Measurements from ENCODE around the gene SMARCD3. TPM values are rescaled to one million over a fixed set of nuclear protein-coding genes. Genes with fewer than 3 reads are reported as not detected.

SMARCD3 gene
- total and polyA plus RNA-seq, 9 of the 15 experiments (the other 6 are each of a cell fraction or from before 2014, with no cell fraction given), result 0.43 to 3.6 (median 2.6) TPM

DNA sequence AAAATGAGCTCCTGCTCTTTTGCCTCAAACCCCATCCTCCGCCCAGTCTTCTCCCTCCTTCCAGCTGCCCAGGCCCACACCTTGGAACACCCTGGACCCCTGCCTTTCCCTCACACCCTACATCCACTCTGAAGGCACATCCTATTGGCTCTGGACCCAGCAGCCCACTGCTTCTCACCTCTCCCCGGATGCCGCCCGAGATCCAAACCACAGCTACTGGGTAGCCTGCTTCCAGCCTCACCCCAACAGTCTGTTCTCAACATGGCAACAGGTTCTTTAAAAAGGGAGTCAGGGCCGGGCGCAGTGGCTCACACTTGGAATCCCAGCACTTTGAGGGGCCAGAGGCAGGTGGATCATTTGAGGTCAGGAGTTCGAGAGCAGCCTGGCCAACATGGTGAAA lies 9.5 kb upstream of the SMARCD3 start:
- TF ChIP-seq TRIM24 (IDR thresholded peaks at IDR 0.05), result no peak
- H3K9me1 ChIP-seq (ENCODE audit: control insufficient read depth, insufficient read depth, low read length), result no peaks in the 10 kb centered on the region
- FAIRE-seq (no peak), ATAC-seq (no peak), DNase-seq (ENCODE audit: extremely low read depth in 1 of 4, low spot score in 3 of 4) (no peak)
- H3K36me3 ChIP-seq (ENCODE audit: control insufficient read depth, insufficient read depth, low read length), result no peaks in the 10 kb centered on the region
- intact Hi-C loops (cut with micrococcal nuclease) (no loop called here), in situ Hi-C loops (cut with MboI) (no loop called here)
- ChIA-PET CTCF (ENCODE audit: low intra/inter-chr PET ratio) (no interaction called here), POLR2A (no interaction called here)
- no TSS peak for BruUV-seq (replicated peaks)
- 0 out of 5 replicates have a peak, but pooled peaks cover 0 to 2% of the 10 kb centered on the region in 2 experiments for H3K4me1 ChIP-seq (replicated peaks in 1 of 2; ENCODE audit: control insufficient read depth in 2 of 2, insufficient read depth in 2 of 2, low read length in 2 of 2)
- H3K4me3 ChIP-seq, result no peak overlapping the region
- peaks cover 64 to 95% of the 10 kb centered on the region in 2 experiments for H3K27me3 ChIP-seq (ENCODE audit: control insufficient read depth in 2 of 2, insufficient read depth in 2 of 2, low read length in 2 of 2)
- WGBS (ENCODE audit: insufficient coverage, low coverage, missing lambda C conversion rate), result 9% methylated on average over 7 of the region's 7 CpGs
- no peak overlapping the region for H3K4me2 ChIP-seq (ENCODE audit: insufficient read depth, low read length)
- peaks cover 13% of the 10 kb centered on the region for H4K20me1 ChIP-seq (replicated peaks; ENCODE audit: control insufficient read depth, insufficient read depth, low read length)
- no peaks in the 10 kb centered on the region; the same call in 1 of the 2 replicates for H3K9me3 ChIP-seq (replicated peaks; ENCODE audit: control insufficient read depth, insufficient read depth, low read depth, low read length)
- H2AFZ ChIP-seq (ENCODE audit: low read depth, low read length), result no peak overlapping the region
- no peak overlapping the region for H3K9ac ChIP-seq (ENCODE audit: insufficient read depth in 1 of 2, low read depth in 2 of 2, low read length in 2 of 2)
- no peak overlapping the region for H3K27ac ChIP-seq (ENCODE audit: extremely low read depth, low read depth, low read length)
- H3K79me2 ChIP-seq (ENCODE audit: control insufficient read depth, insufficient read depth, low read length), result no peaks in the 10 kb centered on the region

DNA sequence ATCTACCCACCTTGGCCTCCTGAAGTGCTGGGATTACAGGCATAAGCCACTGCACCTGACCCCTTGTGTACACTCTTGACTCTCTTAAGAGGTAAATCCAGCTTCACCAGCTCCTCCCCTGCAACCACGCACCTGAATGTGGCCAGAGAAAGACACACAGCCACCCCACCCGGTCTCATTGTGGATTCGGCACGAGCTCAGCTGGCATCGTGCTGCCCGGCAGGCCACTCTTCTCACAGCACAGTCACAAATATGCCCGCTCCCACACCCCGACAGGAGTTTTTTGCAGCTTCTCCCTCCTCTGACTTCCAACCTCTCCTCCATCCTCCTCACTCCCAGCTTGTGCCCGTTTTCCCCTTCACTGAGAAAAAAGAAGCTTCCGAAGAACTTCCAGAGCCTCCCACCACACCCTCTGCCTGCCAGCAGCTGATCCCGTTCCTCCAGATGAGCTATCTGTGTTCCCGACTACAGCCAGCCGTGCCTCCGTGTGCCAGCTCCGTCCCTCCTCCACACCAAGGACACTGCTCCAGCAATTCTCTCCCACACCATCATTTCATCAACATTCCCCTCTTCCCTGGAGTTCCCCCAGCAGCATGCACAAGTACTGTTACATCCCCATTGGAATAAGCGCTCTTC lies 8.0 kb upstream of the SMARCD3 start:
- no peaks in the 10 kb centered on the region for H3K9me1 ChIP-seq (ENCODE audit: control insufficient read depth, insufficient read depth, low read length)
- H3K4me3 ChIP-seq, result no peak overlapping the region
- POLR2A ChIA-PET, result interaction anchor here (0.6 to 1.7 kb wide), 7 partner anchors 9 to 50 kb away, joined by 3 to 6 read pairs (median 3); no protein-coding TSS in a partner anchor
- intact Hi-C loops (cut with micrococcal nuclease), result no loop called here
- no peak for DNase-seq (ENCODE audit: extremely low read depth in 1 of 4, low spot score in 3 of 4)
- no peaks in the 10 kb centered on the region; the same call in 1 of the 2 replicates for H3K9me3 ChIP-seq (replicated peaks; ENCODE audit: control insufficient read depth, insufficient read depth, low read depth, low read length)
- peaks cover 73 to 92% of the 10 kb centered on the region in 2 experiments for H3K27me3 ChIP-seq (ENCODE audit: control insufficient read depth in 2 of 2, insufficient read depth in 2 of 2, low read length in 2 of 2)
- H4K20me1 ChIP-seq (replicated peaks; ENCODE audit: control insufficient read depth, insufficient read depth, low read length), result peaks cover 18% of the 10 kb centered on the region
- BruUV-seq (replicated peaks), result no TSS peak
- no peaks in the 10 kb centered on the region for H3K79me2 ChIP-seq (ENCODE audit: control insufficient read depth, insufficient read depth, low read length)
- peaks cover under 1 to 17% of the 10 kb centered on the region in 2 experiments; a peak in 4 of 5 replicates for H3K4me1 ChIP-seq (replicated peaks in 1 of 2; ENCODE audit: control insufficient read depth in 2 of 2, insufficient read depth in 2 of 2, low read length in 2 of 2)
- H3K36me3 ChIP-seq (ENCODE audit: control insufficient read depth, insufficient read depth, low read length), result no peaks in the 10 kb centered on the region
- no peak overlapping the region for H3K27ac ChIP-seq (ENCODE audit: extremely low read depth, low read depth, low read length)
- ATAC-seq, result no peak
- H2AFZ ChIP-seq (ENCODE audit: low read depth, low read length), result no peak overlapping the region
- 1% methylated on average over 16 of the region's 16 CpGs for WGBS (ENCODE audit: insufficient coverage, low coverage, missing lambda C conversion rate)
- no peak for FAIRE-seq
- CTCF ChIA-PET (ENCODE audit: low intra/inter-chr PET ratio), result no interaction called here
- H3K4me2 ChIP-seq (ENCODE audit: insufficient read depth, low read length), result no peak overlapping the region
- H3K9ac ChIP-seq (ENCODE audit: insufficient read depth in 1 of 2, low read depth in 2 of 2, low read length in 2 of 2), result peak overlapping the region in 1 of 2 experiments; percentile 6; a peak in 1 of 4 replicates
- no peak for TF ChIP-seq SMAD3 (CRISPR knock-in tag; conservative IDR thresholded peaks at IDR 0.05)
- TF ChIP-seq EZH2 (IDR thresholded peaks at IDR 0.05; ENCODE audit: borderline replicate concordance, low read depth, low read length), result peak; percentile 76
- in situ Hi-C loops (cut with MboI), result no loop called here

All from K562 (cell line).